ENCODE data around the gene SIRT5.

SIRT5 gene

GRCh38 chr6:13635948-13636658 lies 61.7 kb downstream of the SIRT5 start:
- DNase-seq (ENCODE audit: low read depth): no peak

DNA sequence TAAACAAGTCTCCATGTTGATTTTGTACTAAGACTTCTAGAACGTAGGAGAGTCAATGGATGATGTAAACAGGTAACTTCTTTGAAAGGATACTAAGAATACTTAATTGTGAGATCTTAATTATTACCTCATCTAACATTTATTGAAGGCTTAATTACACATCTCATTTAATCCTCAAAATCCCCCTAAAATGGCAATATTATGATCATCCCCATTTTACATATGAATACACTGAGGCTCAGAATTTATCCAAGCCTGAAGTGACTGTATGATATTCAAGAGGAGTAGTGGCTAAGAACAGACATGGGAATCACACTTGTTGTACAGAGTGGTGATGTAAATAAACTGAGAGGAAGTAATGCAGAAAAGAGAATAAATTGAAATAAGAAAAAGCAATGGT lies 63.6 kb downstream of the SIRT5 start:
- no peak for DNase-seq (ENCODE audit: low read depth)

DNA sequence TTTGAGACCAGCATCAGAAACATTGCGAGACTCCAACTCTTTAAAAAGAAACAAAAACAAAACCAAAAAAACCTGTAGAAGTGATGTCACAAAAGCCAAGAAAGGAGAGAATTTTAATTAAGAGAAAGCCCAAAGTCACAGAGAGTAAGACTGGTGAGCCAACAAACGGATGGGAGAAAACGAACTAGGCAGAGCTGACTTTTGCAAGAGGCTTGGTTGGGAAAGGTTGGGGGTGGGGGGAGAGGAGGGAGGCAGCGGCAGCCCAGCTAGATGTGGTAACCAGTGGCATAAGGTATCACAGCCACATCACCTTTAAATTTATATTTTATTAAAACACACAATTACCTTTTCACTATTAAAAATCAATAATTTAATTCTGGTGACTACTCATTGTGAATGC lies 64.2 kb downstream of the SIRT5 start:
- no peak for DNase-seq (ENCODE audit: low read depth)

GRCh38 chr6:13641315-13641714 lies 66.9 kb downstream of the SIRT5 start:
- DNase-seq (ENCODE audit: low read depth): no peak

GRCh38 chr6:13643125-13643524 lies 68.7 kb downstream of the SIRT5 start:
- no peak for DNase-seq (ENCODE audit: low read depth)

- DNase-seq (ENCODE audit: low read depth): no peak
Measured at GRCh38 chr6:13648850-13649249, 74.4 kb downstream of the SIRT5 start.

- no peak for DNase-seq (ENCODE audit: low read depth)
Measured at GRCh38 chr6:13649393-13649792, 75.0 kb downstream of the SIRT5 start.

- no peak for DNase-seq (ENCODE audit: low read depth)
Measured at GRCh38 chr6:13653296-13653695, 78.9 kb downstream of the SIRT5 start.

GRCh38 chr6:13654496-13654895 lies 80.1 kb downstream of the SIRT5 start:
- DNase-seq (ENCODE audit: low read depth): no peak

DNA sequence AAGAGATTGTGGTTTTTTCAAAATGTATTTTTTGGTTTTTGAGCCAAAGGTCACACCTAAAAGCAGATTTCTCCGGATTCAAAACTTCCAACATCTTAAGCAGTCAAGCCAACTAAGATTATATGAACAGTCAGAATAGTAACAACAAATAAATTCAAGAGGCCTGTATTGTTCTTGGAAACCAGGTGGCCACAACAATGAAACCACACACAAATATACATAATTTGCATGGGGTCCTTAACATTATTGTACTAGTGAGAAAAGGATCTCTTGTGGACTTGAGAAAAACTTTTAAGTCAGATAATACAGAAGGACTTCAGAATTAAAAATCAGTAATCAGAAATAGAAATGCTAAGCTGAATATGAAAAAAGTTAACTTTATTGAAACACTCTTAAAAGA lies 81.3 kb downstream of the SIRT5 start:
- no peak for DNase-seq (ENCODE audit: low read depth)

DNA sequence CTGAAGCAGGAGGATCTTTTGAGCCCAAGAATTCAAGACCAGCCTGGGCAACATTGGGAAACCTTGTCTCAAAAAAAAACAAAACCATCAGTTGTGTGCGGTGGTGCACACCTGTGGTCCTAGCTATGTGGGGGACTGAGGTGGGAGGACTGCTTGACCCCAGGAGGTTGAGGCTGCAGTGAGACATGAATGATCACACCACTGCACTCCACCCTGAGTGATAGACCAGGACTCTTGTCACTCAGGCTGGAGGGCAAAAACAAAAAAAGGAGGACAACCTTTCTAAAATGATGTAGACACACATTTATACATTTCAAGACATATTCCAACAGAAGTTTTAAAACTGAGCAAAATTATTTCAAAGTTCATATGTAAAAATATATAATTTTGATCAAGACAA lies 85.9 kb downstream of the SIRT5 start:
- DNase-seq (ENCODE audit: low read depth): no peak

DNA sequence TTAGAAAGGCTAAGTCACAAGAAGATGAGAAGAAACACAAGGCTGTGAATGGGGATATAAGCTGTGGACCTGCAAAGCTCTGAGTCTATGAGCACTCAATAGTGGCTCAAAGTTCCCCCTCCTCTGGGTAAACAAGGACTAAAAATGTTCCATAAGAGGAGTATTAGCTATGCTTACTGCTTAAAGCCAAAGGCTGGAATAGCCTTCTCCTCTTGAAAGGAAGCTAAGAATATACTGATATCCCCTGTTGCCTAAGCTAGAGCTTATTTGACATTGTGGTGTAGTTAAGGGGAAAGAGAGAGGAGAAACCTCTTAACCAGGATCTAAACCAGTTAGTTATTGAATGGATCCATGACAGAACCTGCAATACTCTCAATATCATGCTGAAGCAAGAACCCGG lies 86.5 kb downstream of the SIRT5 start:
- no peak for DNase-seq (ENCODE audit: low read depth)

DNA sequence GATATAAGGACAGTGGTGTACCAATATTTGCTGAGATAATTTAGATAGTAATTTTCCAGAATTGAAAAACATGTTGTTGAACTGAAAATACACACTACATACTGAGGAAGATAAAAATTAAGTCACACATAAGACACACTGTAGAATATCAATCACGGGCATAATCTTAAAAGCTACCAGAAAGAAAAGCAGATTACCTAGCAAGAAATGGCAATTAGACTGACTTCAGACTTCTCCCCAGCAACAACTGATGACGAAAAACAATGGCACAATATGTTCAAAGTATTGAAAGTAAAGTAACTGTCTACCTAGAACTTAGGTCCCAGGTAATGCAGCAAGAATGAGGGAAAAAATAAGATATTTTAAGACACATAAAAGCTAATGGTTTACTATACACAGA lies 87.2 kb downstream of the SIRT5 start:
- no peak for DNase-seq (ENCODE audit: low read depth)

GRCh38 chr6:13662651-13663334 lies 88.4 kb downstream of the SIRT5 start:
- DNase-seq (ENCODE audit: low read depth): no peak

- DNase-seq (ENCODE audit: low read depth): no peak
Measured at GRCh38 chr6:13663986-13664385, 89.6 kb downstream of the SIRT5 start.
